ENCODE results near the gene PTH1R. TPM values are rescaled to one million over a fixed set of nuclear protein-coding genes. Genes with fewer than 3 reads are reported as not detected.
A peak's percentile ranks its signal among the peaks of the same experiment; 100 is the strongest.

Gene PTH1R
- total and polyA plus RNA-seq, 10 of the 15 experiments (the other 5 are each of a cell fraction or from before 2014, with no cell fraction given): not detected

GRCh38 chr3:46854555-46854991 is 22.9 kb upstream of the PTH1R start:
- in situ Hi-C loops (cut with MboI): no loop called here
- Histone ChIP-seq H3K27me3 (replicated peaks in 1 of 2; ENCODE audit: control insufficient read depth in 2 of 2, insufficient read depth in 2 of 2, low read length in 1 of 2) (no peaks in the 10 kb centered on the region; a peak in 2 of 4 replicates), H3K9me3 (replicated peaks; ENCODE audit: control insufficient read depth, insufficient read depth, low read length) (no peaks in the 10 kb centered on the region), H3K9ac (ENCODE audit: control insufficient read depth, insufficient read depth, low read length) (no peak overlapping the region), H3K27ac (ENCODE audit: control insufficient read depth, insufficient read depth) (no peak overlapping the region), H3K36me3 (ENCODE audit: control insufficient read depth in 2 of 2, insufficient read depth in 2 of 2, low read length in 1 of 2) (no peaks in the 10 kb centered on the region), H3K4me1 (ENCODE audit: control insufficient read depth, insufficient read depth, low read length) (no peaks in the 10 kb centered on the region), H3K79me2 (ENCODE audit: control insufficient read depth, insufficient read depth, low read length) (no peaks in the 10 kb centered on the region), H2AFZ (ENCODE audit: control insufficient read depth, low read depth, low read length) (no peak overlapping the region), H4K20me1 (ENCODE audit: control insufficient read depth, insufficient read depth) (no peaks in the 10 kb centered on the region), H3K4me2 (ENCODE audit: control insufficient read depth, insufficient read depth) (no peak overlapping the region), H3K4me3 (no peak overlapping the region)
- 34% methylated on average over 5 of the region's 5 CpGs for WGBS (ENCODE audit: insufficient coverage, insufficient replicate concordance, low lambda C conversion rate, missing lambda C conversion rate)
- ChIA-PET RAD21 (ENCODE audit: unreplicated experiment) (no interaction called here), SMC1A (ENCODE audit: uncharacterized antibody, unreplicated experiment) (no interaction called here), CTCF (no interaction called here), POLR2A (no interaction called here)
- TF ChIP-seq NR2F1 (conservative IDR thresholded peaks at IDR 0.05) (no peak), PKNOX1 (IDR thresholded peaks at IDR 0.05) (no peak), YY1 (IDR thresholded peaks at IDR 0.05; ENCODE audit: low read depth, low read length) (no peak), BMI1 (IDR thresholded peaks at IDR 0.05; ENCODE audit: borderline replicate concordance) (no peak), CUX1 (IDR thresholded peaks at IDR 0.05; ENCODE audit: insufficient replicate concordance, low read depth, low read length) (no peak), CTCF (IDR thresholded peaks at IDR 0.05 in 2 of 3, conservative IDR thresholded peaks at IDR 0.05 in 1 of 3; ENCODE audit: control insufficient read depth in 2 of 3, extremely low read depth in 1 of 3, insufficient read depth in 1 of 3, low read depth in 3 of 3, low read length in 3 of 3) (peak in 1 of 3 experiments; percentile 18; a peak in 1 of 6 replicates), CHD1 (IDR thresholded peaks at IDR 0.05; ENCODE audit: low read depth, low read length) (no peak), ZNF274 (IDR thresholded peaks at IDR 0.05; ENCODE audit: insufficient read depth, insufficient read length) (no peak), DPF2 (IDR thresholded peaks at IDR 0.05) (no peak), RELB (IDR thresholded peaks at IDR 0.05; ENCODE audit: low read depth) (no peak), JUND (IDR thresholded peaks at IDR 0.05; ENCODE audit: low read depth, low read length) (no peak), SMC3 (IDR thresholded peaks at IDR 0.05; ENCODE audit: borderline replicate concordance, low read length) (peak; percentile 16; the same call in 1 of the 2 replicates), RAD21 (IDR thresholded peaks at IDR 0.05; ENCODE audit: insufficient read depth, low read depth, low read length) (peak; percentile 41), ZNF384 (IDR thresholded peaks at IDR 0.05; ENCODE audit: borderline replicate concordance, low read depth, low read length) (no peak), POLR2AphosphoS5 (IDR thresholded peaks at IDR 0.05; ENCODE audit: low read length) (no peak)
- intact Hi-C loops (cut with micrococcal nuclease; ENCODE audit: unreplicated experiment): no loop called here
- no peak for DNase-seq (ENCODE audit: low read depth, low spot score)
- 0 out of 3 replicates have a peak, but pooled peaks have one; percentile 17 for ATAC-seq
- BruUV-seq (replicated peaks): no TSS peak
- no peak for FAIRE-seq

All from GM12878 (cell line).